GM23338 (cell line): ENCODE measurements around the gene OR6A2. TPM values are rescaled to one million over a fixed set of nuclear protein-coding genes. Genes with fewer than 3 reads are reported as not detected.
A peak's percentile ranks its signal among the peaks of the same experiment; 100 is the strongest.

Experiments
- EZH2phosphoT487 ChIP-seq: fragments of 200-600 bp; sonication (generic); IDR thresholded peaks from one replicate; pipeline ENCODE4 v1.8.1; 2018; ENCODE audit warnings: antibody characterized with exemption; ENCODE audit not compliant: unreplicated experiment
- JUNB ChIP-seq: IDR thresholded peaks from one replicate; pipeline ENCODE4 v1.6.1; 2016; ENCODE audit warnings: antibody characterized with exemption; ENCODE audit not compliant: unreplicated experiment
- NANOG ChIP-seq: IDR thresholded peaks from 2 replicates; pipeline ENCODE4 v1.6.1; 2016; ENCODE audit warnings: antibody characterized with exemption, borderline replicate concordance
- POLR2AphosphoS5 ChIP-seq: IDR thresholded peaks from 2 replicates; pipeline ENCODE4 v1.6.1; 2016; ENCODE audit warnings: antibody characterized with exemption, low read depth
- ZNF114 ChIP-seq: fragments of 250-450 bp; sonication (Bioruptor Pico); IDR thresholded peaks from 2 replicates; pipeline ENCODE4 v1.5.0; 2020; ENCODE audit warnings: mild to moderate bottlenecking, moderate library complexity
- polyA plus RNA-seq: library from polyadenylated mRNA; unstranded; fragments of >200 nt; fragmentation: Nextera tagmentation; extraction: Ambion mirVana; gene quantifications from 2 replicates; pipeline ENCODE4 v1.2.1, GENCODE V29; 2016
- total RNA-seq: library from RNA; depleted of rRNA; stranded (reverse); fragments of >200 nt; shearing (Covaris generic); gene quantifications from 2 replicates; pipeline ENCODE4 v1.2.3, GENCODE V29; 2014
- TF ChIP-seq, protein P1 (sequence below): fragments of 250-450 bp; sonication (Bioruptor Pico); IDR thresholded peaks from 2 replicates; pipeline ENCODE4 v1.5.0; 2020; ENCODE audit warnings: mild to moderate bottlenecking, moderate library complexity
- TF ChIP-seq, protein P2 (sequence below), 2 experiments: fragments of 200-600 bp in 1 of 2; sonication (generic) in 1 of 2; conservative IDR thresholded peaks; 2 replicates each; pipeline versions ENCODE4 v1.5.1 to v1.6.1; 2016 to 2017; ENCODE audit warnings: antibody characterized with exemption in 2 of 2, low read depth in 2 of 2, mild to moderate bottlenecking in 2 of 2, moderate library complexity in 1 of 2
- TF ChIP-seq, protein P3 (sequence below): IDR thresholded peaks from 2 replicates; pipeline ENCODE4 v1.6.1; 2016; ENCODE audit warnings: antibody characterized with exemption

OR6A2 gene
- total and polyA plus RNA-seq, 2 experiments from 2014 or later, result 0.06 to 0.97 TPM

DNA sequence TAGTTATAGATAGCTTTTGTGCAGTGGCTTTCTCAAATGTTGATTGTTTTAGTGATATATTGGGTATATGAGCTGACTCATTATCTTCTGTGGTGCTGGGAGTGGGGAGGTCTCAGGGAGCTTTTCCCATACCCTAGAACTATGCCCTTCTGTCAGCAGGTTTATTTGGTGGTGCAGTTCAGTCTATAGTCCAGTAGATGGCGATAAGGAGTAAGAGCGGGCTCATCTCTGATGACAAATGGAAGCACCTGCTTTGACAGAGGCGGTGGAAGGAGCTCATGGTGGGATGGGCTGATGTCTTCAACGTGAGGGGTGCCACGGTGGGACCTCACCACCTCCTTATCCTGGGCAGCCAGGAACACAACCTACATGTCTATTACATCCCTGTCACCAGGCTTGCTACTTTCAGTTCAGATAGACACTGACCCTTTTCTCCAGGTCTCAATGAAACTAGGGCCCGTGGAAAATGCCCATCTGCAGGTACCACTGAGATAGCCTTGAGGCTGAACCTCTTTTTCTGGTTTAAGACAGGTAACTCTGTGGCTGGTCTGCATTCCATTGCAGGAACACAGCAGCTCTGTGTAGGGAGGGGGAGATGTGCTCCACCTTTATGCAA lies 13.0 kb upstream of the OR6A2 start (continued):
- TF ChIP-seq, protein P1, sequence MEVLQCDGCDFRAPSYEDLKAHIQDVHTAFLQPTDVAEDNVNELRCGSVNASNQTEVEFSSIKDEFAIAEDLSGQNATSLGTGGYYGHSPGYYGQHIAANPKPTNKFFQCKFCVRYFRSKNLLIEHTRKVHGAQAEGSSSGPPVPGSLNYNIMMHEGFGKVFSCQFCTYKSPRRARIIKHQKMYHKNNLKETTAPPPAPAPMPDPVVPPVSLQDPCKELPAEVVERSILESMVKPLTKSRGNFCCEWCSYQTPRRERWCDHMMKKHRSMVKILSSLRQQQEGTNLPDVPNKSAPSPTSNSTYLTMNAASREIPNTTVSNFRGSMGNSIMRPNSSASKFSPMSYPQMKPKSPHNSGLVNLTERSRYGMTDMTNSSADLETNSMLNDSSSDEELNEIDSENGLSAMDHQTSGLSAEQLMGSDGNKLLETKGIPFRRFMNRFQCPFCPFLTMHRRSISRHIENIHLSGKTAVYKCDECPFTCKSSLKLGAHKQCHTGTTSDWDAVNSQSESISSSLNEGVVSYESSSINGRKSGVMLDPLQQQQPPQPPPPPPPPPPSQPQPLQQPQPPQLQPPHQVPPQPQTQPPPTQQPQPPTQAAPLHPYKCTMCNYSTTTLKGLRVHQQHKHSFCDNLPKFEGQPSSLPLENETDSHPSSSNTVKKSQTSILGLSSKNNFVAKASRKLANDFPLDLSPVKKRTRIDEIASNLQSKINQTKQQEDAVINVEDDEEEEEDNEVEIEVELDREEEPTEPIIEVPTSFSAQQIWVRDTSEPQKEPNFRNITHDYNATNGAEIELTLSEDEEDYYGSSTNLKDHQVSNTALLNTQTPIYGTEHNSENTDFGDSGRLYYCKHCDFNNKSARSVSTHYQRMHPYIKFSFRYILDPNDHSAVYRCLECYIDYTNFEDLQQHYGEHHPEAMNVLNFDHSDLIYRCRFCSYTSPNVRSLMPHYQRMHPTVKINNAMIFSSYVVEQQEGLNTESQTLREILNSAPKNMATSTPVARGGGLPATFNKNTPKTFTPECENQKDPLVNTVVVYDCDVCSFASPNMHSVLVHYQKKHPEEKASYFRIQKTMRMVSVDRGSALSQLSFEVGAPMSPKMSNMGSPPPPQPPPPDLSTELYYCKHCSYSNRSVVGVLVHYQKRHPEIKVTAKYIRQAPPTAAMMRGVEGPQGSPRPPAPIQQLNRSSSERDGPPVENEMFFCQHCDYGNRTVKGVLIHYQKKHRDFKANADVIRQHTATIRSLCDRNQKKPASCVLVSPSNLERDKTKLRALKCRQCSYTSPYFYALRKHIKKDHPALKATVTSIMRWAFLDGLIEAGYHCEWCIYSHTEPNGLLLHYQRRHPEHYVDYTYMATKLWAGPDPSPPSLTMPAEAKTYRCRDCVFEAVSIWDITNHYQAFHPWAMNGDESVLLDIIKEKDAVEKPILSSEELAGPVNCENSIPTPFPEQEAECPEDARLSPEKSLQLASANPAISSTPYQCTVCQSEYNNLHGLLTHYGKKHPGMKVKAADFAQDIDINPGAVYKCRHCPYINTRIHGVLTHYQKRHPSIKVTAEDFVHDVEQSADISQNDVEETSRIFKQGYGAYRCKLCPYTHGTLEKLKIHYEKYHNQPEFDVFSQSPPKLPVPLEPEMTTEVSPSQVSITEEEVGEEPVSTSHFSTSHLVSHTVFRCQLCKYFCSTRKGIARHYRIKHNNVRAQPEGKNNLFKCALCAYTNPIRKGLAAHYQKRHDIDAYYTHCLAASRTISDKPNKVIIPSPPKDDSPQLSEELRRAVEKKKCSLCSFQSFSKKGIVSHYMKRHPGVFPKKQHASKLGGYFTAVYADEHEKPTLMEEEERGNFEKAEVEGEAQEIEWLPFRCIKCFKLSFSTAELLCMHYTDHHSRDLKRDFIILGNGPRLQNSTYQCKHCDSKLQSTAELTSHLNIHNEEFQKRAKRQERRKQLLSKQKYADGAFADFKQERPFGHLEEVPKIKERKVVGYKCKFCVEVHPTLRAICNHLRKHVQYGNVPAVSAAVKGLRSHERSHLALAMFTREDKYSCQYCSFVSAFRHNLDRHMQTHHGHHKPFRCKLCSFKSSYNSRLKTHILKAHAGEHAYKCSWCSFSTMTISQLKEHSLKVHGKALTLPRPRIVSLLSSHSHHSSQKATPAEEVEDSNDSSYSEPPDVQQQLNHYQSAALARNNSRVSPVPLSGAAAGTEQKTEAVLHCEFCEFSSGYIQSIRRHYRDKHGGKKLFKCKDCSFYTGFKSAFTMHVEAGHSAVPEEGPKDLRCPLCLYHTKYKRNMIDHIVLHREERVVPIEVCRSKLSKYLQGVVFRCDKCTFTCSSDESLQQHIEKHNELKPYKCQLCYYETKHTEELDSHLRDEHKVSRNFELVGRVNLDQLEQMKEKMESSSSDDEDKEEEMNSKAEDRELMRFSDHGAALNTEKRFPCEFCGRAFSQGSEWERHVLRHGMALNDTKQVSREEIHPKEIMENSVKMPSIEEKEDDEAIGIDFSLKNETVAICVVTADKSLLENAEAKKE (CRISPR knock-in tag), result no peak
- TF ChIP-seq, protein P2, sequence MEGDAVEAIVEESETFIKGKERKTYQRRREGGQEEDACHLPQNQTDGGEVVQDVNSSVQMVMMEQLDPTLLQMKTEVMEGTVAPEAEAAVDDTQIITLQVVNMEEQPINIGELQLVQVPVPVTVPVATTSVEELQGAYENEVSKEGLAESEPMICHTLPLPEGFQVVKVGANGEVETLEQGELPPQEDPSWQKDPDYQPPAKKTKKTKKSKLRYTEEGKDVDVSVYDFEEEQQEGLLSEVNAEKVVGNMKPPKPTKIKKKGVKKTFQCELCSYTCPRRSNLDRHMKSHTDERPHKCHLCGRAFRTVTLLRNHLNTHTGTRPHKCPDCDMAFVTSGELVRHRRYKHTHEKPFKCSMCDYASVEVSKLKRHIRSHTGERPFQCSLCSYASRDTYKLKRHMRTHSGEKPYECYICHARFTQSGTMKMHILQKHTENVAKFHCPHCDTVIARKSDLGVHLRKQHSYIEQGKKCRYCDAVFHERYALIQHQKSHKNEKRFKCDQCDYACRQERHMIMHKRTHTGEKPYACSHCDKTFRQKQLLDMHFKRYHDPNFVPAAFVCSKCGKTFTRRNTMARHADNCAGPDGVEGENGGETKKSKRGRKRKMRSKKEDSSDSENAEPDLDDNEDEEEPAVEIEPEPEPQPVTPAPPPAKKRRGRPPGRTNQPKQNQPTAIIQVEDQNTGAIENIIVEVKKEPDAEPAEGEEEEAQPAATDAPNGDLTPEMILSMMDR (conservative IDR thresholded peaks at IDR 0.05; ENCODE audit: low read depth in 2 of 2), result peak; percentile 89 to 91
- no peak for TF ChIP-seq JUNB
- TF ChIP-seq, protein P3, sequence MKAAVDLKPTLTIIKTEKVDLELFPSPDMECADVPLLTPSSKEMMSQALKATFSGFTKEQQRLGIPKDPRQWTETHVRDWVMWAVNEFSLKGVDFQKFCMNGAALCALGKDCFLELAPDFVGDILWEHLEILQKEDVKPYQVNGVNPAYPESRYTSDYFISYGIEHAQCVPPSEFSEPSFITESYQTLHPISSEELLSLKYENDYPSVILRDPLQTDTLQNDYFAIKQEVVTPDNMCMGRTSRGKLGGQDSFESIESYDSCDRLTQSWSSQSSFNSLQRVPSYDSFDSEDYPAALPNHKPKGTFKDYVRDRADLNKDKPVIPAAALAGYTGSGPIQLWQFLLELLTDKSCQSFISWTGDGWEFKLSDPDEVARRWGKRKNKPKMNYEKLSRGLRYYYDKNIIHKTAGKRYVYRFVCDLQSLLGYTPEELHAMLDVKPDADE, result no peak
- TF ChIP-seq NANOG, result no peak
- TF ChIP-seq EZH2phosphoT487, result no peak
- TF ChIP-seq POLR2AphosphoS5, result no peak
- no peak for TF ChIP-seq ZNF114 (CRISPR knock-in tag)
